CD4-positive, alpha-beta memory T cell (primary cell): Measurements from ENCODE around the gene AP2A2. TPM values are rescaled to one million over a fixed set of nuclear protein-coding genes. Genes with fewer than 3 reads are reported as not detected.
A peak's percentile ranks its signal among the peaks of the same experiment; 100 is the strongest.

Experiments used
- CTCF ChIA-PET: fragments of 350-600 bp; sonication (Branson Sonifier 250); formaldehyde crosslinking; loops from one replicate; lab custom pipeline; 2021; ENCODE audit warnings: inconsistent platforms; ENCODE audit not compliant: partially characterized antibody; lab: Charles Lee
- POLR2A ChIA-PET: fragments of 350-600 bp; sonication (Branson Sonifier 250); formaldehyde crosslinking; loops from one replicate; lab custom pipeline; 2021; ENCODE audit not compliant: partially characterized antibody; lab: Charles Lee
- DNase-seq, 5 donors: peaks; one replicate each; pipeline versions ENCODE4 v3.0.0 to v3.0.0-alpha.2; 2020 to 2022; ENCODE audit warnings: mixed read lengths in 1 of 5
- H3K27ac ChIP-seq: one replicate; pipeline ENCODE4 v1.7.0; 2013; ENCODE audit warnings: low read depth, low read length
- H3K27me3 ChIP-seq: 2 replicates; pipeline ENCODE4 v1.7.0; 2013; ENCODE audit warnings: mild to moderate bottlenecking, low read length, moderate library complexity; ENCODE audit not compliant: insufficient read depth
- H3K36me3 ChIP-seq: 2 replicates; pipeline ENCODE4 v1.7.0; 2013; ENCODE audit warnings: mild to moderate bottlenecking, low read length, moderate library complexity; ENCODE audit not compliant: insufficient read depth
- H3K4me1 ChIP-seq: 2 replicates; pipeline ENCODE4 v1.7.0; 2013; ENCODE audit warnings: mild to moderate bottlenecking, low read length, moderate library complexity; ENCODE audit not compliant: insufficient read depth
- H3K4me3 ChIP-seq, 2 donors: one replicate each; pipeline ENCODE4 v1.7.0; 2013; ENCODE audit warnings: low read length in 2 of 2, mild to moderate bottlenecking in 1 of 2
- H3K9me3 ChIP-seq, 2 donors: one replicate each; pipeline ENCODE4 v1.7.0; 2013; ENCODE audit warnings: low read length in 2 of 2, control low read depth in 1 of 2; ENCODE audit not compliant: control insufficient read depth in 1 of 2
- H3K27ac Mint-ChIP-seq, 7 donors: one replicate each; pipeline ENCODE4 v1.8.0; 2020 to 2021; ENCODE audit warnings: mixed read lengths in 7 of 7, mild to moderate bottlenecking in 6 of 7, inconsistent platforms in 3 of 7, moderate library complexity in 3 of 7
- H3K27me3 Mint-ChIP-seq, 2 donors: one replicate each; pipeline ENCODE4 v1.8.0; 2020 to 2021; ENCODE audit warnings: mixed read lengths in 2 of 2
- H3K36me3 Mint-ChIP-seq, 2 donors: one replicate each; pipeline ENCODE4 v1.8.0; 2020 to 2021; ENCODE audit warnings: mixed read lengths in 2 of 2, inconsistent platforms in 1 of 2, mild to moderate bottlenecking in 1 of 2
- H3K4me1 Mint-ChIP-seq, 4 donors: one replicate each; pipeline ENCODE4 v1.8.0; 2020 to 2021; ENCODE audit warnings: mixed read lengths in 4 of 4, mild to moderate bottlenecking in 1 of 4
- H3K4me3 Mint-ChIP-seq, 8 donors: one replicate each; pipeline ENCODE4 v1.8.0; 2020 to 2021; ENCODE audit warnings: mixed read lengths in 8 of 8, mild to moderate bottlenecking in 7 of 8, moderate library complexity in 6 of 8, inconsistent platforms in 3 of 8
- H3K9me3 Mint-ChIP-seq, 8 donors: one replicate each; pipeline ENCODE4 v1.8.0; 2020 to 2021; ENCODE audit warnings: mixed read lengths in 8 of 8, mild to moderate bottlenecking in 5 of 8, inconsistent platforms in 3 of 8, moderate library complexity in 1 of 8
- intact Hi-C: fragments of 100-400 bp; cut with micrococcal nuclease; formaldehyde crosslinking; loops from one replicate; pipeline ENCODE4 v1.15.1; 2023
- polyA plus RNA-seq, 2 donors: library from polyadenylated mRNA; unstranded; fragments of 300-500 nt; fragmentation: Illumina TruSeq; gene quantifications; one replicate each; pipeline ENCODE4 v1.2.3, GENCODE V29; 2021
- total RNA-seq, 2 experiments: library from RNA; stranded (reverse); gene quantifications; one replicate each; pipeline ENCODE4 v1.2.3, GENCODE V29; 2021

The AP2A2 gene
- total and polyA plus RNA-seq, 4 experiments from 2014 or later = 5.1 to 87.4 (median 47.9) TPM

DNA sequence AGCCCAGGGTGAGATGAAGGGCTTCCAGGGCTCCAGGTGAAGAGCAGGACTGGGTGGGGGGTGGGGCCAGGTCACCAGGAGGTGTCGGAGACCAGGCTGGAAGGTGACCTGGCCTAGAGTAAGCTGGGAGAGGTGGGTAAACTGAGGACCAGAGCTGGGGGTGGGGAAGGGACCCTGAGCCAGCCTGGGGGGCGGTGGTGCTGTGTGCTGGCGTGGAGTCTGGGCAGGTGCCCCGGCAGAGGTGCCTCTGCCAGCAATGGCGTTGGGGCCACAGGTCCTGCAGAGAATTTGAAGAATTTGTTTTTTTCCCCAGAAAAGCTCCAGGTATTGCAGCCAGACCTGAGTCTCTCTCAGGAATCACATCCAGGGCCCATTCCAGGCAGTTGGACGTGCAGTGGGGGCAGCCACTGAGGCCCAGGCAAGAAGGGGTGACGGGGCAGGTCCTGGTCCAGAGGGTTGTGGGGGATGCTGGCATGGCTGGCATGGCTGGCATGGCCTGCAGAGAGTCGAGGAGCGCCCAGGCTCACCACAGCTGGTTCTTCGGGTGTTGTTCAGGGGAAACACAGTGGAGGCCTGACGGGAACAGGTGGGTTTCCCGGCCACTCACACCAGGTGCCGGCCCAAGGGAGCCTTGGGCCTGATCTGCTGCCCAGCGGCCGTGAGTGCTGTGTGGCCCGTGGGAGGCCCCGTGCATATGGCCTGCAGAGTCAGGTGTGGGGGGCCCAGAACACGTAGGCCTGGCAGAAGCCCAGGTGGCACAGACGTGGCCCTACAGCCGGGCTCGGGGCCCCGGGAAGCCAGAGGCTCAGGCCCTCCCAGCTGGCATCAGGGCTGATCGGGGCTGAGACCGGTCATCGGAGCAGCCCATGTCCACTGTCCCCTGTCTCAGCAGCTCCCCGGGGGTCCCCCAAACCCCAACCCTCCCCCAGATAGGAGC, 117.2 kb downstream of the AP2A2 start:
- Mint-ChIP-seq H3K4me3 (no peak overlapping the region), H3K4me1 (peaks cover 0 to 5% (median 2%) of the 10 kb centered on the region in 4 donors), H3K27me3 (peaks cover 2 to 6% of the 10 kb centered on the region in 2 donors), H3K36me3 (no peaks in the 10 kb centered on the region), H3K9me3 (peaks cover 0 to 3% (median 0%) of the 10 kb centered on the region in 8 donors), H3K27ac (no peak overlapping the region)
- Histone ChIP-seq H3K27me3 (no peaks in the 10 kb centered on the region), H3K9me3 (no peaks in the 10 kb centered on the region), H3K36me3 (no peaks in the 10 kb centered on the region), H3K27ac (no peak overlapping the region), H3K4me3 (no peak overlapping the region), H3K4me1 (no peaks in the 10 kb centered on the region)
- intact Hi-C loops = no loop called here
- POLR2A ChIA-PET = no interaction called here
- peak in 1 of 5 donors; percentile 10 for DNase-seq
- CTCF ChIA-PET = interaction anchor here (1.6 kb wide), 1 partner anchor 194 kb away, joined by 3 read pairs; no protein-coding TSS in a partner anchor

DNA sequence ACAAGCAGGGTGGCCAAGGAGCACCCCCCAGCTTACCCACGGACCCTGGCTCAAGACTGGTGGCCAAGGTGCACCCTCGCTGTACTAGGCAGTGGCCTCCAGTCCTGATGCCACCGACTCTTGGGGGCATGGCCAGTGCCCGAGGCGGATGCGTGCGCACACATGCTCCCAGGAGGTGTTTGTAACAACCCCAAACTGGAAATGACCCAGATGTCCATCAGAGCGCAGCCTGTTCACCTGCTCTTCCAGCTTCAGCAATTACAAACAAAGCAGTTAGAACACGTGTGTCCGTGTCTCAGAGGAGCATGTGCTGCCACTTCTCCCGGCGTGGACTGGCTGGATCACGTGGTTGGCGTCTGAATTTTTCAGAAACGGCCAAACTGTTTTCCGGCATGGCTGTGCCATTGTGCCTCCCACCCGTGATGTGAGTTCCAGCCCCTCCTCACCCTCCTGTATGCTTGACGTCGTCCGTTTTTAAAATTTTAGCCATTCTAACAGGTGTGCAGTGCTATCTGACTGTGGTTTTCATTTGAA, 118.0 kb downstream of the AP2A2 start:
- Histone ChIP-seq H3K36me3 (no peaks in the 10 kb centered on the region), H3K4me3 (no peak overlapping the region), H3K27ac (no peak overlapping the region), H3K27me3 (no peaks in the 10 kb centered on the region), H3K4me1 (no peaks in the 10 kb centered on the region), H3K9me3 (no peaks in the 10 kb centered on the region)
- intact Hi-C loops = no loop called here
- H3K4me1 Mint-ChIP-seq = peaks cover 0 to 5% (median 2%) of the 10 kb centered on the region in 4 donors
- POLR2A ChIA-PET = no interaction called here
- peak overlapping the region in 1 of 7 donors; percentile 11 for H3K27ac Mint-ChIP-seq
- CTCF ChIA-PET = interaction anchor here (1.6 kb wide), 1 partner anchor 195 kb away, joined by 3 read pairs; no protein-coding TSS in a partner anchor
- no peaks in the 10 kb centered on the region for H3K36me3 Mint-ChIP-seq
- H3K9me3 Mint-ChIP-seq = peaks cover 0 to 3% (median 0%) of the 10 kb centered on the region in 8 donors
- DNase-seq = no peak
- peaks cover 3 to 7% of the 10 kb centered on the region in 2 donors for H3K27me3 Mint-ChIP-seq
- H3K4me3 Mint-ChIP-seq = no peak overlapping the region

DNA sequence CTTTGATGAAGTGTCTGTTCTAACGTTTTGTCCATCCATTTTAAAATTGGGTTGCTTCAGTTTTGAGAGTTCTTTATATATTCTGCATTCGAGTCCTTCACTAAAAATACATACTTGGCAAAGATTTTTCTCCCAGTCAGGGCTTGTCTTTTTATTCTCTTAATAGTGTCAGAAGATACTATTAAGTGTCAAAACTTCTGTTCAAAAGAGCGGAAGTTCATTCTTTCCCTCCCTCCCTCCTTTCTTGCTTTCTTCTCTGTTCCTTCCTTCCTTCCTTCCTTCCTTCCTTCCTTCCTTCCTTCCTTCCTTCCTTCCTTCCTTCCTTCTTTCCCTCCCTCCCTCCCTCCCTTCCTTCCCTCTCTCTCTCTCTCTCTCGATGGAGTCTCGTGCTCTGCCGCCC, 118.5 kb downstream of the AP2A2 start:
- Histone ChIP-seq H3K4me1 (no peaks in the 10 kb centered on the region), H3K36me3 (no peaks in the 10 kb centered on the region), H3K27me3 (no peaks in the 10 kb centered on the region), H3K27ac (no peak overlapping the region), H3K9me3 (no peaks in the 10 kb centered on the region), H3K4me3 (no peak overlapping the region)
- no peak for DNase-seq
- Mint-ChIP-seq H3K4me3 (no peak overlapping the region), H3K27ac (peak overlapping the region in 1 of 7 donors; percentile 11), H3K27me3 (peaks cover 5 to 9% of the 10 kb centered on the region in 2 donors), H3K9me3 (peaks cover 0 to 3% (median 0%) of the 10 kb centered on the region in 8 donors), H3K36me3 (no peaks in the 10 kb centered on the region), H3K4me1 (peaks cover 0 to 5% (median under 1%) of the 10 kb centered on the region in 4 donors)
- intact Hi-C loops = no loop called here
- ChIA-PET POLR2A (no interaction called here), CTCF (no interaction called here)

DNA sequence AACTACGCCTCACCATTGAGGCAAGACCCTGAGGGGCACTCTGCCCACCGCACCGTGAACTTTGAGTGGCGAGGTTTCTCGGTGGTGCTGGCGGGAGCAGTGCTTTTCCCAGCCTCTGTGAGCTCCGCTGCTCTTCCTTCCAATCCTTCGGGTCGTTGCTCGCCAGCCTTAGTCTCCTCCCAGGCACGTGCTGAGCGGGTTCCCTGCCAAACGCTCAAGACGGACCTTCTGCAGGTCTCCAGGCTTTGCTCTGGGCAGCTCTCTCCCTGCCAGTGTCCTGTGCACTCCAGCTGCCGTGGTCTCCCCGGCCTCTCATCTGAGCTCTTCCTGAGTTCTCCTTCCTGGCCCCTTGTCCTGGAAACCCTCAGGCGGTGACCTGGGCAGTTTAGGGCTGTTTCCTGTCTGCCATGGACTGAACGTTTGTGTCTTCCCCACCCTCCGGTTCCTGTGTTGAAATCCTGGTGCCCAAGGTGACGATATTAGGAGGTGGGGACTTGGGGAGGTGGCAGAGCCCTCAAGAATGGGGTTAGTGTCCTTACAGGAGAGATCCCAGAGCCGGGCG, 122.0 kb downstream of the AP2A2 start:
- H3K4me1 ChIP-seq = peaks cover 4% of the 10 kb centered on the region
- H3K36me3 ChIP-seq = no peaks in the 10 kb centered on the region
- no peaks in the 10 kb centered on the region for H3K27me3 ChIP-seq
- Mint-ChIP-seq H3K27me3 (peaks cover 8 to 16% of the 10 kb centered on the region in 2 donors), H3K36me3 (no peaks in the 10 kb centered on the region), H3K9me3 (peaks cover 0 to 3% (median 0%) of the 10 kb centered on the region in 8 donors), H3K4me1 (peaks cover 0 to 9% (median under 1%) of the 10 kb centered on the region in 4 donors), H3K4me3 (no peak overlapping the region), H3K27ac (no peak overlapping the region)
- ChIA-PET POLR2A (no interaction called here), CTCF (no interaction called here)
- H3K27ac ChIP-seq = no peak overlapping the region
- H3K9me3 ChIP-seq = no peaks in the 10 kb centered on the region
- no peak for DNase-seq
- no peak overlapping the region for H3K4me3 ChIP-seq
- intact Hi-C loops = no loop called here

DNA sequence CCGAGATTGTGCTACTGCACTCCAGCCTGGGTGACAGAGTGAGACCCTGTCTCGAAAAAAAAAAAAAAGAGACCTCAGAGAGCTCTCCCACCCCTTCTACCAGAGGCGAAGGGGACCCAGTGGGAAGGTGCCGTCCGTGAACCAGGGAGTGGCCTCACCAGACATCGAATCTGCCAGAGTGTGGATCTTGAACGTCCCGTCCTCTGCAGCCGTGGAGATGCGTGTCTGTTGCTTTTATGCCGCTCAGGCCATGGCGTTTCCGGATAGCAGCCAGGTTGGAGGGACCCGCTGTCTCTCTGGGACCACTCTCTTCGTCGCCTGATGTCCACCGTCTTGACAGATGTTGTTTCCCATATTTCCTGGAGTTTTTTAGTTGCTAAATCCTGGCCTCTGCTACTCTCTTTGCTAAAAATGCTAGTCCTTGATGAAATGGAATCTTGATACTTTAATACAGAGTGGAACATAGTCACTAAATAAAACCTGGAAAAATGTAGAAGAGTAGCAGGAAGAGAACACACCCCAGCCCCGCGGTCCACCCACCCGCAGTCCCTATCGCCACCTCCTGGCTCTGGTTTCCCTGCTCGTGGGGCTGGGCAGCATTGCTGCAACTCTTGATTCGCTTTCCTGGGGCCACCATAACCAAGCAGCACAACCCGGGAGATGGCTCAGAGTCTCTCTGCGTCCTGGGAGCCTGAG, 122.9 kb downstream of the AP2A2 start:
- no peaks in the 10 kb centered on the region for H3K27me3 ChIP-seq
- peaks cover 0 to 3% (median 0%) of the 10 kb centered on the region in 8 donors for H3K9me3 Mint-ChIP-seq
- CTCF ChIA-PET = no interaction called here
- POLR2A ChIA-PET = no interaction called here
- no peak overlapping the region for H3K27ac ChIP-seq
- H3K4me3 ChIP-seq = no peak overlapping the region
- H3K4me3 Mint-ChIP-seq = no peak overlapping the region
- H3K9me3 ChIP-seq = no peaks in the 10 kb centered on the region
- H3K27ac Mint-ChIP-seq = no peak overlapping the region
- H3K36me3 ChIP-seq = no peaks in the 10 kb centered on the region
- intact Hi-C loops = no loop called here
- H3K36me3 Mint-ChIP-seq = no peaks in the 10 kb centered on the region
- peaks cover 0 to 9% (median under 1%) of the 10 kb centered on the region in 4 donors for H3K4me1 Mint-ChIP-seq
- peaks cover 8 to 16% of the 10 kb centered on the region in 2 donors for H3K27me3 Mint-ChIP-seq
- H3K4me1 ChIP-seq = peaks cover 4% of the 10 kb centered on the region
- DNase-seq = no peak

DNA sequence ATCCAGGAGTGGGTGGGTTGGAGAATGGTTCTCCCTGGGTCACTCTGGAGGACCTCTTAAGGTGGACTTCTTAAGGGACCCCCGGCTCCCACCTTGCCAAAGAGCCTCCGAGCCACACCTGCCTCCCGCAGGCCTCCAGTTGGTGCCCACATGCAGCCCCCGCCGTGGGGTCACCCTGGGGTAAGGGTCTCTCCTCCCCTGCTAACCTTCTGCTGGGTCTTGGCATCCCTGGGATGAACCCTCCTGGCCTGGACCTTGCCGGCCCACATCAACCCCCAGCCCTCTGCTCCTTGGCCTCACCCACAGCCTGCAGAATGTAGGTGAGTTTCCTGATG, 123.4 kb downstream of the AP2A2 start:
- Histone ChIP-seq H3K27ac (no peak overlapping the region), H3K36me3 (no peaks in the 10 kb centered on the region), H3K27me3 (no peaks in the 10 kb centered on the region), H3K4me1 (peaks cover 4% of the 10 kb centered on the region), H3K4me3 (no peak overlapping the region), H3K9me3 (no peaks in the 10 kb centered on the region)
- Mint-ChIP-seq H3K4me1 (peaks cover 0 to 9% (median under 1%) of the 10 kb centered on the region in 4 donors), H3K4me3 (no peak overlapping the region), H3K27ac (peak overlapping the region in 1 of 7 donors; percentile 35), H3K36me3 (no peaks in the 10 kb centered on the region), H3K27me3 (peaks cover 6 to 14% of the 10 kb centered on the region in 2 donors), H3K9me3 (peaks cover 0 to 3% (median 0%) of the 10 kb centered on the region in 8 donors)
- intact Hi-C loops = no loop called here
- ChIA-PET CTCF (interaction anchor here (3.2 kb wide), 1 partner anchor 201 kb away, joined by 35 read pairs; no protein-coding TSS in a partner anchor), POLR2A (no interaction called here)
- no peak for DNase-seq
